HG03025 (cell line): ENCODE results near the gene LGI4.
"Not testable (repeated sequence)": the region's sequence is repeated elsewhere in the genome, so short reads cannot be mapped to it uniquely, and the experiment has no call there.

Experiments used
- ATAC-seq: cut with Tn5 transposase; IDR thresholded peaks from one replicate; pipeline ENCODE4 v1.9.1; 2021; ENCODE audit warnings: mild to moderate bottlenecking, moderate library complexity; ENCODE audit not compliant: unreplicated experiment, low FRiP score

The LGI4 gene

DNA sequence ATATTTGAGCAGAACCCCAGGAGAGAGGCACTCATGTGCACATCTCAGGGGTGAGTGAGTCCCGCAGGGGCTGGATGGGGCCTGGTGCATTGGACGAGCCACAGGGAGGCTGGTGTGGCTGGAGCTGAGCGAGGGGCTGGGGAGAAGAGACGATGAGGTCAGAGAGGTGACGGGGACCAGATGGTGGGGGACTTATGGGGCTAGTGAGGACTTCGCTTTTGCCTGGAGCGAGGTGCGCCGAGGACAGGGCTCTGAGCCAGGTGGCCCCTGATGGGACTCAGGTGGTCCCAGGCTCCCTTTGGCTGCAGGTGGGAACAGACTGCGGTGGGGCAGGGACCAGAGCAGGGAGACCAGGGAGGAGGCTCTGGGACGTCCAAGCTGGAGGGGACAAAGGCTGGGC lies 26.1 kb downstream of the LGI4 start:
- no peak for ATAC-seq

DNA sequence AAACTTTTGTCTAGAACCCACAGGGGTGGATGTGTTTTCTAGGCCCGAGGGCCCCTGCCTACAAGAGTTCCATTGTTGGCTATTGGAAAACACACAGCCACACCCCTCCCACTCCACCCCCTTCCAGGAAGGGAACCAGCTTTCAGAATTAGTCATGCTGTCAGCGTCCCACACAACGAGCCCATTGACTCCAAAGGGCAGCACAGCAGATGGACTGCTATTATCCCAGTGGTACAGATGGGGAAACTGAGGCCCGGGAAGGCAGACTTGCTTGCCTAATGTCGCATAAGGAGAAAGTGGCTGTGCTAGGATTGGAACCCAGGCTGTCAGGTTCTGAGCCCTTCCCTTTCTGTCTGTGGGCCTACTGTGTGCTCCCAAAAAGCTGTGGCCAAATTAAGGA lies 27.3 kb downstream of the LGI4 start:
- ATAC-seq: no peak

DNA sequence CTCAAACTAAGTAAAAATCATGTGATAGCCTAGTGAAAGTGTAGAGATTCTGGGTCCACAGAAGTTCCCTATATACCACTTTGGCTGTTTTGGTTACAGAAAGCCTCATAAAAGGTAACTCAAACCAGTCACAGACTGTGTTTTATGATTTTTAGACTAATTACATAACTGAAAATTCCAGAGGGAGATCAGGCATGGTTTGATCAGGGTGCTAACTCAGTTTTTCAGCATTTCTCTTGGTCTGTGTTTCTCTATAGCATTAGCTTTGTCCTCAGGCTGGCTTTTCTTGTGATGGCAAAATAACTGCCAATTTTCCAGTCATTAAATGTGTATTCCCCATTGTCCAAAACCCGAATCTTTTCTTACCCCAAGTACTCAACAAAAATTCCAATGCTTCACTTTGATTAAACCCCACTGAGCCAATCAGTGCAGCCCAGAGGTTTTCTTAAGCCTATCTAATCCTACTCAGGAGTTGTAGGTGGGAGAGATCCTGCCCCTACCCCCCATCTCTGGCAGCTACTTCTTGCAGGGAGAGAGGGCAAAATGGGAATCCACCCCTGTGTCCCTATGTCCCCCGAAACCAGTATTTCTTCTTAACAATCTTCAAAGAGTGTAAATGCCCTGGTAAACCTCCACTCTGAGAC lies 27.8 kb downstream of the LGI4 start:
- no peak for ATAC-seq

DNA sequence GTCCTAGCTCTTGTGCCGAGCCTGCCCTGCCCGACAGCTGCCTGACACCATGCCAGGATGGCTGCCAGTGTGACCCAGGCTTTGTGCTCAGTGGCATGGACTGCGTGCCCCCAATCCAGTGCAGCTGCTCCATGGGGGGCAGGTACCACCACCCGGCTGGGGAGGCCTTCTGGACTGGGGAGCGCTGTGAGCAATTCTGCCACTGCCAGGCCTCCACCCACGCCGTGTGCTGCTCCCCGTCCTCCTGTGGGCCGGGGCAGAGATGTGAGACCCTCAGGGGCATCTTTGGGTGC lies 28.6 kb downstream of the LGI4 start:
- ATAC-seq: no peak

DNA sequence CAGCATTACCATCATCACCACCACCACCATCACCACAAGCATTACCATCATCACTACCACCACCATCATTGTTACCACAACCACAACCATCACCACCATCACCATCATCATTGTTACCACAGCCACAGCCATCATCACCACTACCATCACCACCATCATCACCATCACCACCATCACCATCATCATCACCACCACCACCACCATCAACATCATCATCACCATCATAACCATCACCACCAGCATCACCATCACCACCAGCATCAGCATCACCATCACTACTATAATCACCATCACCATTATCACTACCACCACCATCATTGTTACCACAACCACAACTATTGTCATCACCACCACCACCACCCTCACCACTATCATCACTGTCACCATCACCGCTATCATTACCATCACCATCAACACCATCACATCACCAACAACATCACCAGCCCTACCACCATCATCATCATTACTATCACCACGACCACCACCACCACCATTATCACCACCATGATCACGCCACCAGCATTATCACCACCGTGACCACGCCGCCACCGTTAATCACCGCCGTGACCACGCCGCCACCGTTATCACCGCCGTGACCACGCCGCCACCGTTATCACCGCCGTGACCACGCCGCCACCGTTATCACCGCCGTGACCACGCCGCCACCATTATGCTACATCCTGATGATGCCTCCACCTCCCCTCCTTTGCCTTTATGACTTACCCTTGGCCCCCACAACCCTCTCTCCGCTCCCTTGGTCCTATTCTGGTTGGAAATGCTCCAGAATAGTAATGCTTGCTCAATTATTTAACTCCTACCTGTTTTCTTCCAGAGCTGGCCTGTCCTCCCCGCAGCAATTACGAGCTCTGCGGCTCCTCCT lies 29.2 kb downstream of the LGI4 start:
- ATAC-seq: no peak

DNA sequence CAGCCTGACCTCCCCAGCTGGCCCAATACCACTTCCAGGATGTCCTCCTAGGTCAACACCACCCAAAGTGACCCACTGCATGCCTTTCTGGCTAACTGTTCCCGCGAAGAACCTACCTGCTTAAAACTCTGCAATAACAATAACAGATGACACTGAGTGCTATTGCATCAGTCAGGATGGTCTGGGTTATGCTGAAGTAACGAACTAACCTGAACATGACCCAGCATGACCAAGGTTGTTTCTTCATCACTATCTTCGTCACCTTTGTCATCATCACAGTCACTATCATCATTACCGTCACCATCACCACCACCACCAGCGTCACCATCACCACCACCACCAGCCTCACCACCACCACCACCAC lies 29.8 kb downstream of the LGI4 start:
- ATAC-seq: no peak

DNA sequence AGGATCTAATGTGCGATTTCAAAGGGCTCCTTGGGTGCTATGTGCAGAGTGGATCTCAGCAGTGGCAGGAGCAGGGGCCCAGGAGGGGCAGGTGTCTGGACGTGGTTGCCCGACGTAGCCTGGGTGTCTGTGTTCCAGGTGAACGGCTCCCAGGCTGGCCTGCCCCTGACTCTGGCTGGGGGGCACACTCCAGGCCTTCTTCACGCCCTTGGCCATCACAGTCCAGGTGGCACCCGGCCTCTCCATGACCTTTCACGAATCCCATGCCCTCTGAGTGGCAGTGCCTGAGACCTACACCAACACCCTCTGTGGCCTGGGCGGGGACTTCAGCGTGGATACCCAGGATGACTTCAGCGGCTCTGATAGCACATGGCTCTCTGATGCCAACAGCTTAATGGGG lies 30.5 kb downstream of the LGI4 start:
- ATAC-seq: no peak

DNA sequence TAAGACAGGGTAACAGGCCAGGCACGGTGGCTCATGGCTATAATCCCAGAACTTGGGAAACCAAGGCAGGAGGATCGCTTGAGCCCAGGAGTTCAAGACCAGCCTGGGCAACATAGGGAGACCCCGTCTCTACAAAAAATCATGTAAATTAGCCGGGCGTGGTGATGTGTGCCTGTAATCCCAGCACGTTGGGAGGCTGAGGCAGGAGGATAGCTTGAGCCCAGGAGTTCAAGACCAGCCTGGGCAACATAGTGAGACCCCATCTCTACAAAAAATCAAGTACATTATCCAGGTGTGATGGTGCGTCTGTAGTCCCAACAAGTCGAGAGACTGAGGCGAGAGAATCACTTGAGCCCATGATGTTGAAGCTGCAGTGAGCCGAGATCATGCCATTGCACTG lies 31.2 kb downstream of the LGI4 start:
- not testable (repeated sequence) for ATAC-seq

DNA sequence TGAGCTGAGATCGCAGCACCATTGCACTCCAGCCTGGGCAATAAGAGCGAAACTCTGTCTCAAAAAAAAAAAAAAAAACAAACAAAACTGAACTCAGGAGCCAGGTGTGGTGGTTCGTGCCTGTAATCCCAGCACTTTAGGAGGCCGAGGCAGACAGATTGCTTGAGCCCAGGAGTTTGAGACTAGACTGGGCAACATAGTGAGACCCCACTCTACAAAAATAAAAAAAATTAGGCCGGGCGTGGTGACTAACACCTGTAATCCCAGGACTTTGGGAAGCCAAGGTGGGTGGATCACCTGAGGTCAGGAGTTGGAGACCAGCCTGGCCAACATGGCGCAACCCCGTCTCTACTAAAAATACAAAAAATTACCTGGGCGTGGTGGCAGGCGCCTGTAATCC lies 32.9 kb downstream of the LGI4 start:
- ATAC-seq: not testable (repeated sequence)

DNA sequence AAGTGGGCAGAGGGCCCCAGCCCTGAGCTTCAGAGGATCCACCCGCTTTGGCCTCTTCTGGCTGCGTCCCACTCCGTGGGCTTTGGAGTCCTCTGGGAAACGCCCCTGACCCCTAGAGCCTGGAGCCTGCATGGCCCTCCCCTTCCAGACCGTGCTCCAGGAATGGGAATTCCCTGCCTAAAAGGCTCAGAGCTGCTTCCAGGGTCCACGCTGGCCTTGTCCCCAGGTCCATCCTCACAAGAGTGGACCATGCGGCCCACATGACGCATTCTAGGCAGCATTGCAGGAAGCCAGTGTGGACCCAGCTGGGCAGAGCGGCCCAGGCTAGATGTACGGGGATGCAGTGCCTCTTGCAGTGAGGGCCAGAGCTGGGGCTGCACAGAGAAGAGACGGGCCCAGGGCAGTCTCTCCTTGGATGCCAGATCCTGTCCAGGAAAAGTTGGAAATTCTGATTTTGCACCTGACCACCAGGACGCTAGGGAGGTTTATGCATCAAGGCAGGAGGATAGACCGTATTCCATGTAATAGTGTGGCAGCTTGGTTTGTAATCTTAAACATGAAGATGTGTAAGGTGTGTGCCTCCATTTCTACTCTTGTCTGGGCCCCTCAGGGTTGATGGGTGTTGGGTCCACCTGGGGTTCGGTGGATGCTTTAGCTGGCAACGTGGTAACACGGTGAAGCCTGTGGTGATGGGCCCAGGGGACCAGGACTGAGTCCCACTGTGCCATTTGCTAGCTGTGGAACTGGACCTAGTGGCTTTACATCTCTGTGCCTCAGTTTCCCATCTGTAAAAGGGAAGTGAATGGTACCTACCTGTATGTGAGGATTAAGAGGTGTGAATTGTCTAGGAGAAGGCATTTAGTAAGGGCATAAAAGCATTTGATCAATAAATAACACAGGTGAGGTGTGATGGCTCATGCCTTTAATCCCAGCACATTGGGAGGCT lies 34.0 kb downstream of the LGI4 start:
- ATAC-seq: no peak

DNA sequence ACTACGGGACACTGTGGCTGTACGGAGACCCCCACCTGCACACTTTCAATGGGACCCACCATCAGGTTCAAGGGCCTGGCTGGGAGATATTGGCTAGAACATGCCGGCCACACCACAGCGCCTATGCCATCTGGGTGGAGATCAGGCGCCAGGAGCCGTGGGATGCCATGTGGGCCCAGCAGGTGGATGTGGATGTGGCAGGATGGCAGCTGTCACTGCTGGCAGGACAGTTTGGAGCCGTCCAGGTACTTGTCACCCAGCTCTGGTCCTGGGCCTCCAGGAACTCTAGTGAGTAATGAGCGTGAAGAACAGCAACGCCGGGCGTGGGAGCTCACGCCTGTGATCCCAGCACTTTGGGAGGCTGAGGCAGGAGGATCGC lies 35.0 kb downstream of the LGI4 start:
- no peak for ATAC-seq

DNA sequence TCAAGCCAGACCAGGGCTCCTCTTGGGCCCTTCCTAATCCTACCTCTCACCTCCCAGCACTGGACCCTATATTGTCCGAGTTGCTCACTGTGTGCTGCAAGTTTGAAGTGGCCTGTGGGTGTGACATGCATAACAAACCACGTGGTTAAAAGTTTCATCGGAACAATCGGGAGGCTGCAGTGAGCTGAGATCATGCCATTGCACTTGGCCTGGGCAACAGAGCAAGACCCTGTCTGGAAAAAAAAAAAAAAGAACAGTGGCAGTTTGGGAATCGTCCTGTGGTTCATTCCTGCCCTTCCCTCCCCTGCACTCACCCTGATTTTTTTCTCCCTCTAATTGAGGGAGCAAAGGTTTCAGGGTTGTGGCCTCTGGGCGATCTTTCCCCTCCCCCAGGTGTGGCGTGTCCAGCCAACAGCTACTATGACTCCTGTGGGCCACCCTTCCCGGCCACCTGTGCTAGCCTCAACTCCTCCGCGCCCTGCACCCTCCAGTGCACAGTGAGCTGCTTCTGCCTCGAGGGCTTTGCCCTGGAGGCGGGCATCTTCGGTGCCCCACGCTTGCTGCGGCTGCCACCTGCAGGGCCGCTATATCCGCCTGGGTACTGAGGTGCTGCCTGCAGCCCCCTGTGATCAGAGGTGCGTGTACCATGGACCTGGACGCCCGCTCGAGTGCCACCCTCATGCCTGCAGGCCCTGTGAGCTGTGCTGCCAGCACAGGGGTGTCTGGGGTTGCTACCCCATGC lies 35.5 kb downstream of the LGI4 start:
- no peak for ATAC-seq

DNA sequence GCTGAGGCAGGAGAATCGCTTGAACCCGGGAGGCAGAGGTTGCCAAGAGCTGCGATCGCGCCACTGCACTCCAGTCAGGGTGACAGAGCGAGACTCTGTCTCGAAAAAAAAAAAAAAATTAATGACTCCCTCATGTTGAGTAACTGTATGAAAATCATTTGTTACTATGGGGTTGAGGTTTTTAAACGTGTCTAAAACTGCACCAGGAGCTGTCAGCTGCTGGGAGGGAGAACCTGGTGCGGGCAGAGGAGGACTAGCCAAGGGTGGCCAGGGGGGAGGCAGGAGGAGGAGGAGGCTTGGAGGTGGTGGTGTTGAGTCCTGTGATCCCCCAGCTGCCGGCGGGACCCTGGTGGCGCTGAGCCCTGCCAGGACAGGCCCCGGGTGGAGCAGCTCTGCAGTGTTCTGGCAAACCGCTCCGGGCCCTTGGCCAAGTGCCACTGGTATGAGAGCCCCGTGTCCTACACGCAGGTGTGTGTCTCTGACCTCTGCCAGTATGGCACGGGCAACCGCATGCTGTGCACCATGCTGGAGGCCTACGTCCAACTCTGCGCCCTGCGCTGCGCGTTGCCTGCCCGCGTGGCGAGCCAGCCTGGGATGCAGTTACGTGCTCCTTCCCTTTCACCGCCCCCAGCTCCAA lies 36.3 kb downstream of the LGI4 start:
- ATAC-seq: no peak

DNA sequence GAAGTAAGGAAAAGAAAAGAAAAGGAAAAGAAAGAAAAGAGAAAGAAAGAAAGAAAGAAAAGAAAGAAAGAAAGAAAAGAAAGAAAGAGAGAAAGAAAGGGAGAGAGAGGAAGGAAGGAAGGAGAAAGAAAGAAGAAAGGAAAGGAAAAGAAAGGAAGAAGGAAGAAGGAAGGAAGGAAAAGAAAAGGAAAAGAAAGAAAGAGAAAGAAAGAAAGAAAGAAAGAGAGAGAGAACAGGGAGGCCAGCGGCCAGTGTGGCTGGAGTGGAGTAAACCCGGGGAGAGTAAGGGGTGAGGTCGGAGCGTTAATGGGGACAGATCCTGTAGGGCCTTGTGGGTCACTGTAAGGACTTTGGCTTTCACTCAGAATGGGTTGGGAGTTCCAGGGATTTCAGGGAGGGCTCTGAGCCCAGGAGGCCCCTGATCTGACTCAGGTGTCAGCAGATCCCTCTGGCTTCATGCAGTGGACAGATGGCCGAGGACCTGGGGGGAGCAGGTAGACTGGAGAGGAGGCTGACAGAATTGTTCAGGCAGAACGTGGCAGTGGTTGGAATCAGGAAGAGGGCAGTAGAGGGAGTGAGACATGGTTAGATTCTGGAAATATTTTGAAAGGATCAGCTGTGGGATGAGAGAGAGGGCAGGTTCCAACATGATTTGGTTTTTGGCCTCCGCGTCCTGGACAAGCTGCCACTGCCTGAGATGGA lies 39.0 kb downstream of the LGI4 start:
- ATAC-seq: no peak

DNA sequence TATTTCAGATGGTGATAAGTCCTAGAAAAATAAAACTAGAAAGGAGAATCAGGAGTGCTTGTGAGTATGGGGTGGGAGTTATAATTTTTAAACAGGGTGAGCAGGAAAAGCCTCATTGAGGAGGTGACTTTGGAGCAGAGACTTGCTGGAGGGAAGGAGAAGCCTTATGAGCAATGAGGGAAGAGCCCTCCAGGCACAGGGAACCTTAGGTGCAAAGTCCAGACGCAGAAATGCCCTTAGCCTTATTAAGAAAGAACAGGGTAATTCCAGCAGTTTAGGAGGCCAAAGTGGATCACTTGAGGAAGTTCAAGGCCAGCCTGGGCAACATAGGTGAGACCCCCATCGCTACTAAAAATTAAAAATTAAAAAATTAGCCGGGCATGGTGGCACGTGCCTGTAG lies 40.2 kb downstream of the LGI4 start:
- ATAC-seq: no peak

DNA sequence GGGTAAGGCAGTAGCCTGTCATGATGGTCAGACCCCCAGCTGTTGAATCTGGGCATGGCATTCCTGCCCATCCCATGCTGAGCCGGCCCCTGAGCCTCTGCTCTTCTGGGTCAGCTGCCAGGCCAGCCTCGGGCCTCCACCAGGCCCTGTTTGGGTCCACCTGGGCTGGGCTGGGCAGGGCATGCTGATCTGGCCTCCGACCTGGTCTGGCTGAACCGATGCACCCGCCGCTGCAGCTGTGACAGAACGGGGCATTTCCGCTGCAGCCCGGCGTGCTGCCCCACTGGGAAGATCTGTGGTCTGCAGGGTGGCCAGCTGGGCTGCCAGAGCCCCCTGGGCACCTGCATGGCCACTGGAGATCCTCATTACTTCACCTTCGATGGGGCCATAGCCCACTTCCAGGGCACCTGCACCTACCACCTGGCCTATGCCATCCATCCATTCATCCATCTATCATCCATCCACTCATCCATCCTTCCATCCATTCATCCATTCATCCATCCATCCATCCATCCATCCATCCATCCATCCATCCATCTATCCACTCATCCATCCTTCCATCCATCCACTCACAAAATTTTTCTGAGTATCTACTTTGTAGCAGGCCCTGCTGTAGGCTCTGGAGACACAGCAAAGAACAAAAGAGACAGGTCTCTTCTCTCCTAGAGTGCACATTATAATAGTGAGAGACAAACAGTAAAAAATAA lies 40.8 kb downstream of the LGI4 start:
- no peak for ATAC-seq

DNA sequence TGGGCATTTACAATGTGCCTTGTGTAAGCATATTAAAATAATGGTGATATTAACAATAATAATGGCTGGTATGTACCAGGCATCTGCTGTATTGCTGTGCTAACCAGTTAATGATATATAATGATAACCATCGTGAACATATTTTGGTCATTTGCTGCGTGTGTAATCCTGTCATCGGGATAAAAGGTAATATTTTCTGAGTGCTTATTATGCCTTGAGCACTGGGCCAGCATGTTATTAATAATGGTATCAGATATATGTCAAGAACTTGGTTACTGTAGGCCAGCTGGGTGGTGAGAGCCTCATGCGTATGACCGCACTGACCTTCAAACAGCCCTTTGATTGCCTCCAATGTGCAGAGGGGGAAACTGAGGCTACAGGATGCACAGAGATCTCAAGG lies 41.4 kb downstream of the LGI4 start:
- ATAC-seq: no peak

DNA sequence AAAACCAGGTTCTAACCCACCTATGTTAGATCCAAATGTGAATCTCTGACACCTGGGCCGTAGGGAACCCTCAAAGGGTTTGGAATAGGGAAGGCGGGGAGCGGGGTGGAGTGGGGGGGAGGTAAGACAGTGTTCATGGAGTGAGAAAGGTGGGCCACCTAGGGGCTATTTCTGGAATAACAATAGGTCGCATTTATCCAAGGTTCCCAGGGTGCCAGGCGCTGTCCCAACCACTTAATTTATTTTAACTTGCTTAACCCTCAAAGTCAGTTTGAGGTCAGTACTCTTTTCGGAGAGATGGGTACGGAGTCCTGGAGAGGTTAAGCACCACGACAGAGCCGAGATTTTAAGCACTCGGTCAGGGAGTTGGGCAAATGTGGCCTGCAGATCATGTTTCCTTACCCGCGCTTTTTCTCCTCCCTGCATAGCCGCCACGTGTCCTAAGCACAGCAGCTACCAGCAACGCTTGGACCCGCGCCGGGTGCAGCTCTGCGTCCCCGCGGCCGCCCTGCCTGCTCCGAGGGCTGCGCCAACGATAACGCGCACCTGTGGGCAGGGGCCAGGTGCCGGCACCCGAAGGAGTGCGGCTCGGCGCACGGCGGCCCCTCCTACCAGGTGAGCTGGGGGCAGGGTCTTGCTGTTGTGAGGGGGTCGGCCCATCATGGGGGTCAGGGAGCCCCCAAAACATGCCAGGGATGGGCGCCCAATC lies 44.2 kb downstream of the LGI4 start:
- no peak for ATAC-seq

DNA sequence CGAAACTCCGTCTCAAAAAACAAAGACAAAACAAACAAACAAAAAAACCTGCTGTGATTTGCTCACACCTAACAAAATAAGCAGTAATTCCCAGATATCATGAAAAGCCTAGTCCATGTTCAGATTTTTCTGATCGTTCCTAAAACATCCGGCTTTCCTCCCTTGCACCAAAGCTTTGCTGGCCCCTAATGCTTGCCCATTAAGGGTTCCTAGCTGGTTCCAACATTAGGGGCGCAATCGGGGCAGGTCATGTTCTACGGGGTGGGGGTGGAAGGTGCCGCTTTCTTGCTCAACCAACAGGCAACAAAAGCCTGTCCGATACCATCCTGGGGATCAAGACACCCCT lies 44.7 kb downstream of the LGI4 start:
- no peak for ATAC-seq
